ENCODE results near the gene NADK.

NADK gene

GRCh38 chr1:1758059-1758621 lies 20.1 kb downstream of the NADK start:
- Histone ChIP-seq H3K27me3 (ENCODE audit: insufficient read depth, low read length, poor library complexity) (no peaks in the 10 kb centered on the region), H3K79me2 (ENCODE audit: insufficient read depth, low read length) (peaks cover 30% of the 10 kb centered on the region; the same call in 1 of the 2 replicates), H3K9me3 (ENCODE audit: insufficient read depth, low read length, severe bottlenecking) (no peaks in the 10 kb centered on the region), H4K20me1 (ENCODE audit: insufficient read depth, low read length) (peaks cover 45% of the 10 kb centered on the region), H3K36me3 (ENCODE audit: insufficient read depth, low read length) (peaks cover 91% of the 10 kb centered on the region), H3K4me3 (ENCODE audit: low read depth in 1 of 2, low read length in 2 of 2) (no peak overlapping the region), H3K4me2 (ENCODE audit: insufficient read depth, low read length) (no peak overlapping the region), H3K4me1 (ENCODE audit: insufficient read depth, low read length) (no peaks in the 10 kb centered on the region), H3K27ac (ENCODE audit: low read length) (no peak overlapping the region), H2AFZ (ENCODE audit: low read depth, low read length) (no peak overlapping the region), H3K9ac (ENCODE audit: low read depth, low read length) (no peak overlapping the region)
- DNase-seq, result no peak
- TF ChIP-seq CTCF (IDR thresholded peaks at IDR 0.05; ENCODE audit: borderline replicate concordance, extremely low read depth, low read length, poor library complexity, severe bottlenecking) (no peak), EZH2 (IDR thresholded peaks at IDR 0.05; ENCODE audit: borderline replicate concordance, low read depth, low read length, severe bottlenecking) (no peak)
- ATAC-seq (ENCODE audit: insufficient read depth, low read depth), result no peak

- TF ChIP-seq CTCF (IDR thresholded peaks at IDR 0.05; ENCODE audit: borderline replicate concordance, extremely low read depth, low read length, poor library complexity, severe bottlenecking), result no peak
- TF ChIP-seq EZH2 (IDR thresholded peaks at IDR 0.05; ENCODE audit: borderline replicate concordance, low read depth, low read length, severe bottlenecking), result no peak
- Histone ChIP-seq H4K20me1 (ENCODE audit: insufficient read depth, low read length) (peaks cover 45% of the 10 kb centered on the region), H3K4me2 (ENCODE audit: insufficient read depth, low read length) (no peak overlapping the region), H3K9ac (ENCODE audit: low read depth, low read length) (no peak overlapping the region), H3K4me1 (ENCODE audit: insufficient read depth, low read length) (no peaks in the 10 kb centered on the region), H3K36me3 (ENCODE audit: insufficient read depth, low read length) (peaks cover 90% of the 10 kb centered on the region), H3K27ac (ENCODE audit: low read length) (no peak overlapping the region), H3K4me3 (ENCODE audit: low read depth in 1 of 2, low read length in 2 of 2) (no peak overlapping the region), H3K27me3 (ENCODE audit: insufficient read depth, low read length, poor library complexity) (no peaks in the 10 kb centered on the region), H3K79me2 (ENCODE audit: insufficient read depth, low read length) (peaks cover 26% of the 10 kb centered on the region; the same call in 1 of the 2 replicates), H3K9me3 (ENCODE audit: insufficient read depth, low read length, severe bottlenecking) (no peaks in the 10 kb centered on the region), H2AFZ (ENCODE audit: low read depth, low read length) (no peak overlapping the region)
- ATAC-seq (ENCODE audit: insufficient read depth, low read depth), result no peak
- DNase-seq, result no peak
Observed at GRCh38 chr1:1757422-1758058, 20.7 kb downstream of the NADK start.

GRCh38 chr1:1756661-1757421 lies 21.4 kb downstream of the NADK start:
- H3K9me3 ChIP-seq (ENCODE audit: insufficient read depth, low read length, severe bottlenecking), result no peaks in the 10 kb centered on the region
- TF ChIP-seq EZH2 (IDR thresholded peaks at IDR 0.05; ENCODE audit: borderline replicate concordance, low read depth, low read length, severe bottlenecking) (no peak), CTCF (IDR thresholded peaks at IDR 0.05; ENCODE audit: borderline replicate concordance, extremely low read depth, low read length, poor library complexity, severe bottlenecking) (no peak)
- H3K4me2 ChIP-seq (ENCODE audit: insufficient read depth, low read length), result no peak overlapping the region
- peaks cover 43% of the 10 kb centered on the region for H4K20me1 ChIP-seq (ENCODE audit: insufficient read depth, low read length)
- H2AFZ ChIP-seq (ENCODE audit: low read depth, low read length), result no peak overlapping the region
- no peak for DNase-seq
- H3K4me1 ChIP-seq (ENCODE audit: insufficient read depth, low read length), result no peaks in the 10 kb centered on the region
- peaks cover 23% of the 10 kb centered on the region; the same call in 1 of the 2 replicates for H3K79me2 ChIP-seq (ENCODE audit: insufficient read depth, low read length)
- H3K4me3 ChIP-seq (ENCODE audit: low read depth in 1 of 2, low read length in 2 of 2), result no peak overlapping the region
- H3K27me3 ChIP-seq (ENCODE audit: insufficient read depth, low read length, poor library complexity), result no peaks in the 10 kb centered on the region
- H3K9ac ChIP-seq (ENCODE audit: low read depth, low read length), result no peak overlapping the region
- ATAC-seq (ENCODE audit: insufficient read depth, low read depth), result no peak
- peaks cover 88% of the 10 kb centered on the region for H3K36me3 ChIP-seq (ENCODE audit: insufficient read depth, low read length)
- H3K27ac ChIP-seq (ENCODE audit: low read length), result no peak overlapping the region

All from DND-41 (cell line).